Stimulated activated CD8-positive, alpha-beta memory T cell treated with anti-CD3 and anti-CD28 coated beads, Interleukin-2, amount 100 ng/mL, for 1 hour (primary cell): Measurements from ENCODE around the gene DLG2.
"Not testable (repeated sequence)": the region's sequence is repeated elsewhere in the genome, so short reads cannot be mapped to it uniquely, and the experiment has no call there.

Experiments
- DNase-seq, 2 donors: peaks; one replicate each; pipeline ENCODE4 v3.0.0-alpha.2; 2020; ENCODE audit warnings: low read depth in 2 of 2

DLG2 gene

DNA sequence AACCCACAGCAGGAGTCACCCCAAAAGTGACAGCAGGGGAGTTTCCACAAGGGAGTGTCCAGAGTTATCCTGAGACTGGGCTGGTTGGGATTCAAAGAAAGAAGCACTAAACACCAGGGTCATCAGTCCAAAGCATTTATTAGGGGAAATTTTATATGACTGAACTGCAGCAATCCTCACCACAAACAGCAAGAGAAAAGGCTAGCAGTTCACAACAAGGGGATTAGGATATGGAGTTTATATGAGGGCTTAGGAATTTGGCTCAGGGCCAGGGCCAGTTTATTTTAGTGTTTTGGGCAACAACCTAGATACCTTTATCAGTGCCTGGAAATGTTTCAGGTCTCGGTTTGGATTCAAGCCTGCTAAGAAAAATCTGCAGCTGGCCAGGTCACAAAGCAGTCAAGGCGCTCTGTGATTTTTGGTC, 16.1 kb upstream of the DLG2 start:
- no peak for DNase-seq

GRCh38 chr11:85634747-85635146, 7.6 kb upstream of the DLG2 start:
- DNase-seq: no peak

- no peak for DNase-seq
Measured at GRCh38 chr11:85628771-85629341, 1.7 kb upstream of the DLG2 start.

DNA sequence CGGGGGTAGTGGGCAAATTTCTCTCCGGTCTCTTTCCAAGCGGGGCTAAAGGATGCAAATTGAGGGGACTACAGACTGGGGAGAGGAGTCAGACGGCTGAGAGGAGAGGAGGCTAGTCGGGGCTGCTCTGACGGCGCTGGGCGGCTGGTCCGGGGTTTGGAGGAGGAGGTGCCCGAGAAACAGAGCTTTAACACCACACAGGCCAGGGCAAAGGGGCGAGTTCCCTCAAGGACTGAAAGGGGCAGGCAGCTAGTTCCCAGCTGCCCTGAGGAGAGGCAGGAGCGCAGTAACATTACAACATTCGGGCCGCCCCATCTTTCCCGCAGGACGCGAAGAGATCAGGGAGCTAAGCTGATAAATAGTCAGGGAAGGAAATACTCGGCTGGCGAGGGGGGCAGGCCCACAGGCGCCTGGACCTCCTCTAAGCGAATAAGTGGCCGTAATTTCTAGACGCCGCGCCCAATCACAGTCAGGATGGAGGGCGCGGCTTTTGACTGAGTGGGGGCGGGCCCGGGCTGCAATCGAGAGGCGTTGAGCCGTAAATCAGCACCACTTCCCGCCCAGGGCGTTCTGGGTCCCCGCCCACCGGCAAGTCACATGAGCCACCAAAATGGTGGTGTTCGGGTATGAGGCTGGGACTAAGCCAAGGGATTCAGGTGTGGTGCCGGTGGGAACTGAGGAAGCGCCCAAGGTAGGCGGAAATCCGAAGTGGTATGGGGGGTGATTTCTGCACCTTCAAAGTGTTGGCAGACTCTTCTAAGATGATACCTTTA, 1.0 kb upstream of the DLG2 start, which contains the start of gene TMEM126B:
TSS of gene TMEM126B (plus strand) at position 596 of the 773 bp plus-strand sequence. CDS start at position 611, 15 bp downstream.
- peak; percentile 85 to 91 for DNase-seq

GRCh38 chr11:85626496-85626895, 648 bp downstream of the DLG2 start:
- DNase-seq: no peak

DNA sequence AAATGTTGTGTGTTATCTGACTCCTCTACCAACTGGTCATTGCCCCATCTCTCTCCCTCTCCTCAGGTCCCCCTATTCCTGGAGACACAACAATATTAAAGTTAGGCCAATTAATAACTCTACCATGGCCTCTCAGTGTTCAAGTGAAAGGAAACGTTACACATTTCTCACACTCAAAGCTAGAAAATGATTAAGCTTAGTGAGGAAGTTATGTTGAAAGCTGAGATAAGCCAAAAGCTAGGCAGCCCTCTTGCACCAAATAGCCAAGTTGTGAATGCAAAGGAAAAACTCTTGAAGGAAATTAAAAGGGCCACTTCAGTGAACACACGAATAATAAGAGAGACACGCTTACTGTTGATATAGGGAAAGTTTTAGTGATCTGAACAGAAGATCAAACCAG, 6.9 kb downstream of the DLG2 start:
- no peak for DNase-seq

DNA sequence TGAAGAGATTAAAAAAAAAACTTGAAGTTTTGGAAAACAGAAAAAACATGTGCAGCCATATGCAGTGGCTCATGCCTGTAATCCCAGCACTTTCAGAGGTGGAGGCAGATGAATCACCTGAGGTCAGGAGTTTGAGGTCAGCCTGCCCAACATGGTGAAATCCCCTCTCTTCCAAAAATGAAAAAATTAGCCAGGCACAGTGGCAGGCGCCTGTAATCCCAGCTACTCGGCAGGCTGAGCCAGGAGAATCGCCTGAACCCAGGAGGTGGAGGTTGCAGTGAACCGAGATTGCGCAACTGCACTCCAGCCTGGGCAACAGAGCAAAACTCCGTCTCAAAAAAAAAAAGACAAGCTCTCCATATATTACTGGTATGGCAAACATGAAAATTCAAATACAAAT, 7.6 kb downstream of the DLG2 start:
- DNase-seq: no peak

GRCh38 chr11:85611643-85612042, 15.5 kb downstream of the DLG2 start:
- not testable (repeated sequence) for DNase-seq

DNA sequence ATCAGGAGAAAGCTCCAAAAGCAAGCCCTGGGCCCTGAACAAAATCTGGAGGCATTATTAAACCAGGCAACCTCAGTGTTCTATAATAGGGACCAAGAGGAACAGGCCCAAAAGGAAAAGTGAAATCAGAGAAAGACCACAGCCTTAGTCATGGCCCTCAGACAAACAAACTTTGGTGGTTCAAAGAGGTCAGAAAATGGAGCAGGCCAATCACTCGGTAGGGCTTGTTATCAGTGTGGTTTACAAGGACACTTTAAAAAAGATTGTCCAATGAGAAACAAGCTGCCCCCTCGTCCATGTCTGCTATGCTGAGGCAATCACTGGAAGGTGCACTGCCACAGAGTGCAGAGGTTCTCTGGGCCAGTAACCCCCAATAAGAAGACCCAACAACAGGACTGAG, 17.9 kb downstream of the DLG2 start:
- DNase-seq: not testable (repeated sequence)

GRCh38 chr11:85608621-85609020, 18.5 kb downstream of the DLG2 start:
- DNase-seq: not testable (repeated sequence)

DNA sequence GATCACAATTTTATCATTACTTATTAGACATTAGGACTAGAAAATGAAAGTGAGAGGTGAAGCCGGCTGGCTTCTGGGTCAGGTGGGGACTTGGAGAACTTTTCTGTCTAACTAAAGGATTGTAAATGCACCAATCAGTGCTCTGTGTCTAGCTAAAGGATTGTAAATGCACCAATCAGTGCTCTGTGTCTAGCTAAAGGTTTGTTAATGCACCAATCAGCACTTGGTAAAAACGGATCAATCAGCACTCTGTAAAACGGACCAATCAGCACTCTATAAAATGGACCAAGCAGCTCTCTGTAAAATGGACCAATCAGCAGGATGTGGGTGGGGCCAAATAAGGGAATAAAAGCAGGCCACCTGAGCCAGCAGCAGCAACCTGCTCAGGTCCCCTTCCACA, 20.9 kb downstream of the DLG2 start:
- not testable (repeated sequence) for DNase-seq

- DNase-seq: no peak
Measured at GRCh38 chr11:85603220-85603619, 23.9 kb downstream of the DLG2 start.

DNA sequence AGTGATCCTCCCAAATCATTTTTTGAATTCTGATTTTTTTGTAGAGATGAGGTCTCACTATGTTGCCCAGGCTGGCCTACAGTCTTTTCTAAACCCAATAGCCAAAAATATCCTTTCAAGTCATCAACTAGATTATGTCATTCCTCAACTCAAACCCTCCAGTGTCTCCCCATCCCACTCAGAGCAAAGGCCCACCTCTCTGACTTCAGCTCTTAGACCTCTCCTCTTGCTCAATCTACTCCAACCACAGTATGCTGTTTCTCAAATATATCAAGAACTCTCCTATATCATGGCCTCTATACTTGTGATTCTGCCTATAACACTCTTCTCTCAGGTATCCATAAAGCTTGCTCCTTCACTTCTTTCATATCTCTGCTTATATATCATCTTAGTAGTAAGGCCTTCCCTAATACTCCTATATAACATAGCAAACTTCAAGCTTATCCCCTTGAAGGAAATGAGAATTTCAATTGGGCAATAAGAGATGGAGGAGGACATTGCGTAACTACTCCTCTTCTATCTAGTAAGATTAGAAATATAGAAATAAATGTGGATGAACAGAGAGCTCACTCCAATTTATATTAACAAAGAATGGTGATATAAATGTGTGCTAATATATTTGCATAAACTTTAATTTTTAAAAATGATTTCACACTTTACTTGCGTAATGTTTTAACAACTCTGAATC, 24.5 kb downstream of the DLG2 start:
- DNase-seq: no peak

GRCh38 chr11:85599083-85599482, 28.1 kb downstream of the DLG2 start:
- DNase-seq: no peak

GRCh38 chr11:85596886-85597285, 30.3 kb downstream of the DLG2 start:
- no peak for DNase-seq

GRCh38 chr11:85595285-85595884, 31.8 kb downstream of the DLG2 start:
- no peak for DNase-seq

GRCh38 chr11:85590848-85591483, 36.2 kb downstream of the DLG2 start:
- DNase-seq: no peak

- no peak for DNase-seq
Measured at GRCh38 chr11:85589373-85589772, 37.8 kb downstream of the DLG2 start.

DNA sequence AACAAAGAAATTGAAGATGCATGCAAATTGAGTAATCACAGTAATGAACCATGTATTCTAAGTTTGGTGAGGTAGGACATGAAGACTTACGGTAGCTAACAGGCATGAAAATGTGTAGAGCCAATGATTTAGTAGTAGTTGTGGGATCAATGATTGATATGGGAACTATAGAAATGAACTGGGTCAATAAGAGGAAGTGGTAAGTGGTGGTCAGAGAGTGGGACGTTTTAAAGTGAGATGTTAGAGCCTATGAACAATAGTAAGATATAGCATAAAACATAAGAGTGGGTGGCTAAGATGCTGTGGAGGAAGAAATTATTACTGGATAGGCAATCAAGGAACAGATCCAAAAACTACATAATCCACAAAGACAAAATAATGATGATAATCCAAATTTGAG, 45.0 kb downstream of the DLG2 start:
- no peak for DNase-seq

DNA sequence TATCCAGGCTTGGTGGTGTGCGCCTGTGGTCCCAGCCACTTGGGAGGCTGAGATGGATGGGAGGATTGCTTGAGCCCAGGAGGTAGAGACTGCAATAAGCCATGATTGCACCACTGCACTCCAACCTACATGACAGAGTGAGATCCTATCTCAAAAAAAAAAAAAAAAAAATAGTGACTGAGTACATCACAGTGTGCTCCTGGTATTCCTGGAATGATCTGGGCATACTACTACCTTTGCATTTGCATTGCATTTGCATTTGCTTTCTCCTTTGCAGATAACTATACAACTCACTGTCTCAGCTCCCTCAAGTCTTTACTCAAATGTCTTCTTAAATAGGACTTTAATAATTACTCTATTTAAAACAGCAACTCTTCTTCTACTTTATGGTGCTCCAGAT, 51.8 kb downstream of the DLG2 start:
- DNase-seq: no peak

GRCh38 chr11:85572056-85572455, 55.1 kb downstream of the DLG2 start:
- DNase-seq: no peak

- no peak for DNase-seq
Measured at GRCh38 chr11:85569525-85569924, 57.6 kb downstream of the DLG2 start.
